KMS-11 (cell line): ENCODE measurements around the gene UNC5B.

Source experiments
- H2AFZ ChIP-seq: fragments of 200-600 bp; sonication (generic); 2 replicates; pipeline ENCODE4 v1.6.1; 2016; ENCODE audit warnings: antibody characterized with exemption, mixed run types, low read depth
- H3K27ac ChIP-seq: fragments of 200-600 bp; sonication (generic); 2 replicates; pipeline ENCODE4 v1.6.1; 2016; ENCODE audit warnings: mild to moderate bottlenecking, mixed run types
- H3K27me3 ChIP-seq: fragments of 200-600 bp; sonication (generic); 2 replicates; pipeline ENCODE4 v1.6.1; 2017; ENCODE audit warnings: mild to moderate bottlenecking, low read depth, mixed run types, moderate library complexity; ENCODE audit not compliant: insufficient read depth
- H3K36me3 ChIP-seq: fragments of 200-600 bp; sonication (generic); 2 replicates; pipeline ENCODE4 v1.6.1; 2017; ENCODE audit warnings: mild to moderate bottlenecking, mixed run types; ENCODE audit not compliant: insufficient read depth
- H3K4me1 ChIP-seq: fragments of 200-600 bp; sonication (generic); 2 replicates; pipeline ENCODE4 v1.6.1; 2016; ENCODE audit warnings: mild to moderate bottlenecking, low read depth, mixed run types; ENCODE audit not compliant: poor library complexity, severe bottlenecking
- H3K4me2 ChIP-seq: fragments of 200-600 bp; sonication (generic); 2 replicates; pipeline ENCODE4 v1.7.0; 2016; ENCODE audit warnings: mild to moderate bottlenecking, mixed run types
- H3K4me3 ChIP-seq: fragments of 200-600 bp; sonication (generic); IDR thresholded peaks from 2 replicates; pipeline ENCODE4 v1.6.1; 2017; ENCODE audit warnings: low read depth, low read length, mixed read lengths; ENCODE audit not compliant: insufficient read depth
- H3K79me2 ChIP-seq: fragments of 200-600 bp; sonication (generic); 2 replicates; pipeline ENCODE4 v1.6.1; 2016; ENCODE audit warnings: low read depth, mixed run types; ENCODE audit not compliant: insufficient read depth
- H3K9ac ChIP-seq: fragments of 200-600 bp; sonication (generic); 2 replicates; pipeline ENCODE4 v1.6.1; 2016; ENCODE audit warnings: mild to moderate bottlenecking, mixed run types
- H4K20me1 ChIP-seq: fragments of 200-600 bp; sonication (generic); 2 replicates; pipeline ENCODE4 v1.6.1; 2016; ENCODE audit warnings: mild to moderate bottlenecking, mixed run types; ENCODE audit not compliant: insufficient read depth
- TF ChIP-seq, protein P1 (sequence below): fragments of 200-600 bp; sonication (generic); conservative IDR thresholded peaks from 2 replicates; pipeline ENCODE4 v1.6.1; 2017; ENCODE audit warnings: low read depth, mild to moderate bottlenecking, antibody characterized with exemption, low read length, moderate library complexity, mixed read lengths

The UNC5B gene

DNA sequence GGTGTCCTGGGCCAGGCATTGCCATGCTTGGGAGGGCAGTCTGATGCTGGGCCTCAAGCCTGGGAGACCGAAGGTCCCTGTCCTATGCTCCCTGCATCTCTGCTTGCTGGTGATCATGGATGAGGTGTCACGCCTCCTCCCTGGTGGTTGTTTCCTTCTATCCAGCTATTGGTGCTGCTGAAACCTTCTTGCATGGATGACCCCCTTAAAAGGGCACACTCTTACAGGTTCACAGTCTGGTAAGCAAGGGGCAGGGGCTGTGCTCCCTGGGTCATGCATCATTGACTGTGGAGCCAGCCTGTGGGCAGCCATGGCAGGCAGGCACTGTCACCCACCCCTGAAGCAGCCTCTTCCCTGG, 69.9 kb downstream of the UNC5B start:
- H2AFZ ChIP-seq: no peak overlapping the region
- H3K9ac ChIP-seq: no peak overlapping the region
- H3K4me2 ChIP-seq: no peak overlapping the region
- no peaks in the 10 kb centered on the region for H3K36me3 ChIP-seq
- H3K79me2 ChIP-seq: no peaks in the 10 kb centered on the region
- no peaks in the 10 kb centered on the region for H3K4me1 ChIP-seq
- no peak overlapping the region for H3K4me3 ChIP-seq
- TF ChIP-seq, protein P1, sequence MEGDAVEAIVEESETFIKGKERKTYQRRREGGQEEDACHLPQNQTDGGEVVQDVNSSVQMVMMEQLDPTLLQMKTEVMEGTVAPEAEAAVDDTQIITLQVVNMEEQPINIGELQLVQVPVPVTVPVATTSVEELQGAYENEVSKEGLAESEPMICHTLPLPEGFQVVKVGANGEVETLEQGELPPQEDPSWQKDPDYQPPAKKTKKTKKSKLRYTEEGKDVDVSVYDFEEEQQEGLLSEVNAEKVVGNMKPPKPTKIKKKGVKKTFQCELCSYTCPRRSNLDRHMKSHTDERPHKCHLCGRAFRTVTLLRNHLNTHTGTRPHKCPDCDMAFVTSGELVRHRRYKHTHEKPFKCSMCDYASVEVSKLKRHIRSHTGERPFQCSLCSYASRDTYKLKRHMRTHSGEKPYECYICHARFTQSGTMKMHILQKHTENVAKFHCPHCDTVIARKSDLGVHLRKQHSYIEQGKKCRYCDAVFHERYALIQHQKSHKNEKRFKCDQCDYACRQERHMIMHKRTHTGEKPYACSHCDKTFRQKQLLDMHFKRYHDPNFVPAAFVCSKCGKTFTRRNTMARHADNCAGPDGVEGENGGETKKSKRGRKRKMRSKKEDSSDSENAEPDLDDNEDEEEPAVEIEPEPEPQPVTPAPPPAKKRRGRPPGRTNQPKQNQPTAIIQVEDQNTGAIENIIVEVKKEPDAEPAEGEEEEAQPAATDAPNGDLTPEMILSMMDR: no peak
- peaks cover 6% of the 10 kb centered on the region; the same call in 1 of the 2 replicates for H3K27me3 ChIP-seq
- H4K20me1 ChIP-seq: no peaks in the 10 kb centered on the region
- no peak overlapping the region for H3K27ac ChIP-seq

DNA sequence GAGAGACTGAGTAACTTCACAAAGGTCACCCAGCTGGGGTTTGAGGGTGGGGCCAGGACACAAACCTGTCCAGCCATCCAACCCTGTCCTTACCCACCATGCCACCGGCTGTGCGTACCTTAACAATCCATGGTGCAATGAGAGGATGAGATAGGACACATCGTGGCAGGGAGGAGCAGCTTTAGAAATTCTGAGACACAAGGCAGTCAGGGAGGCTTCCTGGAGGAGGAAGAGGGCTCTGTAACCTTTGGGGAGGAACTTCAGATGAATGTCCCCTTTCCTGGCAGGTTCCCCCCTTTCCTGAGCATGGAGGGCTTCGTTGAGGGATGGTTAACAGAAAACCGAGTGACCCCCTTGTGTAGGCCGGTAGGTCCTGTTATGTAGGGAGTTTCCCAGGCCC, 71.0 kb downstream of the UNC5B start:
- no peaks in the 10 kb centered on the region for H4K20me1 ChIP-seq
- H2AFZ ChIP-seq: no peak overlapping the region
- no peaks in the 10 kb centered on the region for H3K36me3 ChIP-seq
- no peak overlapping the region for H3K27ac ChIP-seq
- H3K4me2 ChIP-seq: no peak overlapping the region
- TF ChIP-seq, protein P1: no peak
- peaks cover 15% of the 10 kb centered on the region; the same call in 1 of the 2 replicates for H3K27me3 ChIP-seq
- H3K9ac ChIP-seq: no peak overlapping the region
- no peak overlapping the region for H3K4me3 ChIP-seq
- no peaks in the 10 kb centered on the region for H3K4me1 ChIP-seq
- H3K79me2 ChIP-seq: no peaks in the 10 kb centered on the region

DNA sequence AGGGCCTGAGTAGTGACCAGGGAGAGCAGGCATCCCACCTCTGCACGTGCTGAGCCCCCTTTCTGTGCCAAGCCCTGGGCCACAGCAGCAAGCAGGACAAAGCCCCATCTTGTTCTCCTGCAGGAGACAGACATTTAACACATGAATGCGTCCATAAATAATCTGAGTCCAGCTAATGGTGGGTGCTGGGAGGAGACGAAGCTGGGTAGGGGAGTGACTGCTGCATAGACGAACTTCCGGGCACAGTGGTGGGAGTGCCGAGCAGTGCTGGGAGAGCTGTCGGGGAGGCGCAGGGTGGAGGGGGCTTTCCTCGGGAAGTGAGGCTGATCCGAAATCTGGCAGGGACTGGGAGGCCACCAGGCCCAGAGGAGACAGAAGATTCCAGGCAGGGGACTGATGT, 71.5 kb downstream of the UNC5B start:
- Histone ChIP-seq H2AFZ (no peak overlapping the region), H3K4me2 (no peak overlapping the region), H3K9ac (no peak overlapping the region), H3K27me3 (peaks cover 19% of the 10 kb centered on the region; the same call in 1 of the 2 replicates), H3K4me3 (no peak overlapping the region), H3K79me2 (no peaks in the 10 kb centered on the region), H3K36me3 (no peaks in the 10 kb centered on the region), H3K4me1 (no peaks in the 10 kb centered on the region), H4K20me1 (no peaks in the 10 kb centered on the region), H3K27ac (no peak overlapping the region)
- TF ChIP-seq, protein P1: no peak

DNA sequence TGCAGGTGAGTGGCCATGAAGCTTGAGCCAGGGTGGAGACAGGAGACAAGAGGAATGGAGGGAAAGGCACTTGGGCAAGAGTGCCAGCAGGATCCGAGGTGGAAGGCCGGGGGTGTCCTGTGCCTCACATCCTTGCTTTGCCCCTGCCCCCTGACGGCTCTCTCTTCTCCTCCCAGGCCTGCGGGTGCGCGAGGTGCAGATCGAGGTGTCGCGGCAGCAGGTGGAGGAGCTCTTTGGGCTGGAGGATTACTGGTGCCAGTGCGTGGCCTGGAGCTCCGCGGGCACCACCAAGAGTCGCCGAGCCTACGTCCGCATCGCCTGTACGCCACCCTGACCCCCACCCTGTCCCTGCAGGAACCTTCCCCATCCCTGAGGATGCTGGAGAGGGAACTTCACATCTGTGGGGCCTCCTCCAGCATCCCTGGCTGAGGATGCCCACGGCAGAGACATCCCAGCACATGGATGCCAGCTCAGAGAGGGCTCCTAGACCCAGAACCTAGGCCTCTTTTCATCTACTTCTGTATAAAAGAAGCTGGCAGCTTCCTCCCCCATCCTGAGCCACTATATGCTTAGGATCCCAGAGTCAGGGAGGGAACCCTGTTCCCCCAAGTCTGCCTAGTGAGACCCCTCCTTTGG, 72.3 kb downstream of the UNC5B start:
- Histone ChIP-seq H3K4me1 (no peaks in the 10 kb centered on the region), H3K4me3 (no peak overlapping the region), H4K20me1 (no peaks in the 10 kb centered on the region), H3K79me2 (no peaks in the 10 kb centered on the region), H3K36me3 (no peaks in the 10 kb centered on the region), H3K27me3 (peaks cover 26% of the 10 kb centered on the region; the same call in 1 of the 2 replicates), H3K9ac (no peak overlapping the region), H3K4me2 (no peak overlapping the region), H2AFZ (no peak overlapping the region), H3K27ac (no peak overlapping the region)
- TF ChIP-seq, protein P1: no peak; the same call in 1 of the 2 replicates
